HG03159 (cell line): ENCODE results near the gene PRKCB.
"Not testable (repeated sequence)": the region's sequence is repeated elsewhere in the genome, so short reads cannot be mapped to it uniquely, and the experiment has no call there.

Experiments used
- ATAC-seq: cut with Tn5 transposase; IDR thresholded peaks from one replicate; pipeline ENCODE4 v1.9.1; 2021; ENCODE audit warnings: mild to moderate bottlenecking, moderate library complexity; ENCODE audit not compliant: unreplicated experiment

Gene PRKCB

DNA sequence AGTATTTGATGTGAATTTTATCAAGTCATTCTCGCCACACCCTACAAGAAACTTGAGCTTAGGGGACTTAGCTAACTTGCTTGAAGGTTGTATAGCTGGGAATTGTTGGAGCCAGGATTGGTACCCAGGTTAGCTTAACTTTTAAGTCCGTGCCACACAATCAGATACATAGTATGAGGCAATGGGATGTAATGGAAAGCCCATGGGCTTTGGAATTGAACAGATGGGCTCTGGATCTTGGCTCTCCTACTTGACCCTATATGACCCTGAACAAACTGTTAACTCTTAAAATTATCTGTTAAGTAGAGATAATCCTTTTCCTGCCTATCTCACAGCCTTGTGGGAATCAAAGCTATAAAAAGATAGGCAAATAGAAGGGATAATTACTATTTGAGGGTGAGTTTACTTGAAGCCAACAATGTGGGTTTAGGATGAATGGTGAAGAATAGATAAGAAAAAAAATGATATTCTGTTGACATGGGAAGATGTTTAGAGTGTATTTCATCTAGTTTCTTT, 368.4 kb downstream of the PRKCB start:
- ATAC-seq = no peak

DNA sequence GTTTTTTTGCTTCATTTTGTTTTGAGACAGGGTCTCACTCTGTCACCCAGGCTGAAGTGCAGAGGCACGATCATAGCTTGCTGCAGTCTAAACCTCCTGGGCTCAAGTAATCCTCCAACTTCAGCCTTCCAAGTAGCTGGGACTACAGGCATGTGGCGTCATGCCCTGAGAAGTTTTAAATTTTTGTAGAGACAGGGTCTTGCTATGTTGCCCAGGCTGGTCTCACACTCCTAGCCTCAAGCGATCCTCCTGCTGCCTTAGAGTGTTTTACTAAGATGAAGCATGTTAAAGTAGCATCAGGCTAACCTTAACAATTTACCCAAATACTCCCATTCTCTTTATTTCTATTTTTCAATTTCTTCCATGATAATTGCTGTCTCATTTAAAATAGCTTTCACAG, 371.1 kb downstream of the PRKCB start:
- no peak for ATAC-seq

DNA sequence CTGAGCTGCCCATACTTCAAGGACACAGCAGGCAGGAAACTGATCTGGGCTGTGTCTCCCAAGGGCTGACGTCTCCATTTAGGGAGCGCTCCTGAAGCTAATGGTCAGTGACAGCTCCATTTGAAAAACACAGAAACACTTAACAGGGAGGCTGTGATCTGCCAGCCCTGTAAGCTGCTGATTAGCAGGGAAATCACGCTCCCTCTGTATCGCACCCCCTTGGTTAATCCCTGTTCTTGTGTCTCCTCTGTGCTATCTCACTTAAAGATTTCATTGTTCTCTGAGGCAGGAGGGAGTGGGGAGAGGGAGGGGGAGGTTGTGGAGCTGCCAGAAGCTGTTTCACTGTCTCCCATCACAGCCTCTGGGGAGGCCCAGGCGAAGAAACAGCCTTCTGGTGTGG, 372.9 kb downstream of the PRKCB start:
- no peak for ATAC-seq

DNA sequence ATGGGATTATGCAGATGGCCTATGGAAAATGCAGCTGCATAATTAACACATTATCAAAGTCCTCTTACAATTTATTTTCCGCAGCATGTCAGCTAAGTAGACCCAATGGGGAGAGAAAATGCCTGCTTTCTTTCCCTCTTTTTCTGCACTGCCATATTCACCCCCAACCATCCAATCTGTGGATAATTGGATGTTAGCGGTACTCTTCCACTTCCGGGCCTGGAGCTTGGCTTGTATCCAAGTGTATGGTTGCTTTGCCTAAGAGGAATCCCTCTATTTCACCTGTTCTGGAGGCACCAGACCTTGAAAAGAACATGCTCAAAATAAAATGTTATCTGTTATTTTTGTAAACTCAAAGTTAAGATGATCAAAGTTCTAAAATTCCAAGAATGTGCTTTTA, 379.2 kb downstream of the PRKCB start:
- no peak for ATAC-seq

DNA sequence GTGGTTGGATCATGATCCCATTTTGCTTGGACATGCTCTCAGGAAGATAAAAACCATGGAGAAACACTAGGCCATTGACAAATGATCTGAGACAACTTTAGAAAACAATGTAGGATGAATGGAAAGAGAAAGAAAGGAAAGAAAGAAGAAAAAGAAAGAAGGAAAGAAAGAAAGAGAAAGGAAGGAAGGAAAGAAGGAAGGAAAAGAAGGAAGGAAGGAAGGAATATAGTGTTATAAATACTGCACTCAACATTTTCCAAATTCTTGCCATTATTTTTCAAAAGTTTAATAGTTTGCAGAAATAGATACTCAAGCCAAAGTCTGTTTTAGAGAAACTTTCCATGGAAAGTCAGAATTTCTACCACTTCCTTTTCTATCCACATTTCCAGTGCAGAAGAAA, 381.2 kb downstream of the PRKCB start:
- no peak for ATAC-seq

DNA sequence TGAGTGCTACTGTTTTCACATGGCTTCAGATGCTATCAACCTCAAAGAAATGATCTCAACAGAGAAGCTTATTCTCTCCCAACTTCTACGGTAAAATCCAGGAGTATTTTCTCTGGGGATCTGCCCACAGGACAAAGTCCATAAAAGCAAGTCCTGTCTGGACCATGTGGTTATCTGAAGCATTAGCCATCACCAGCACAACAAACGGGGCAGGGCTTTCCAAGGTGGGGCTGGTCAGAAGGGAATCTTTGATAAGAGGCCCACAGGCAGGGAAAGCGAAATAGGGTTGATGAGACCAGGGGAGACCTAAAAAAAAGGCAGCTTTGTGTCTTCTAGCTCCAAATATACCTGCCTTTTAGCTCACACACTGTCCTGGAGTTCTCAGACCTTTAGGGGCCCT, 381.7 kb downstream of the PRKCB start:
- no peak for ATAC-seq

DNA sequence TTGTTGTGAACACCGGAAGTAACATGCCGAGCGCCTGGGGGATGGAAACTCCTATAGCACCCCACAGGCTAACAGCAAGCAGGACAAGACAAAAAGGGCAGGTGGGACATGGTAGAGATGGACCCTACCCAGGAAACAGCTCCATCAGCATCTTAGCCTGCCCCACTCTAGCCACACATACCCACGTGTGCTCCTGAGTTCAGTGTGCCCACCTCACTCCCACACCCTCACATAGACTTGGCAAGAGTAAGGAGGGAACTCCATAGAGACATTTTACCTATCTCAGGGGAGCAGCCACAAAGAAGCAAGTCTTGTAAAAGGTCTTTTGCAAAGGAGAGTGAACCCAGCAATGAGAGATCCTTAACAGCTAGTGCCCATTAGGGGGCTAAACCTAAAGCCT, 382.5 kb downstream of the PRKCB start:
- ATAC-seq = no peak

DNA sequence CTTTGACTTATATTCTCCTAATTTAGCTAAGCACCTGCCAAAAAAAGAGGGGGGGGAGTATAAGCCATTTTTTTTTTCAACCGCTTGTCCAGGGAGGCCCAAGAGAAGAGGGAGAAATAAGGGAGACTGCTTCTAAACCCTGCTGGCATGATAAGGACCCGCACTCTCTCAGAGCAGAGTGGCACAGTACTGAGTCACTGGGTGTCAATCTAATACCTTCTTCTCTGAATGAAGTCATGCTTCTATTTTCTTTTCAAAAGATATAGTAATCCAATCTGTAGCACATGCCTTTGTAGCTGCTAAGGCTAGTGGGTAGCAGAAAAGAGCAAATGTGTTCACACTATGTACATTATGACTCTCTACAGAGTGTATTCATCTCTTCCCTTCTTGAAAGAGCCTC, 385.4 kb downstream of the PRKCB start:
- ATAC-seq = no peak

DNA sequence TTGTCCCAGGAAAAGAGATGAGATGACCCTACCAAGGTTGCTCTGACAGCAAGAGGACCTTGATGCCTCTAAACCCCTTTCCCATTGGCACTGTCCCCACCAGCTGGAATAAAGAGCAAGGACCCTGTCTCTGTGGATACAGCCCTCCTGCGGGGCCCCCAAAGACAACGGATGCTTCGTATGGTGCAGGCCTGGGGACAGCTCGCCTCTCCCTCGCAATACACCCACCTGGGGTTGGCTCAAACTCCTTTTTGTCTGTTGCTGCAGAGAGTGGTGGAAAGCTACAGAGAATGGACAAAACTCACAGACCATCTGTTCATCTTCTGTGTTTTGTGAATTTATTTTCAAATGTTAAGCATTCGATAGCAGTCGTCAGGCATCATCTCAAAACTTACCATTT, 392.7 kb downstream of the PRKCB start:
- ATAC-seq = no peak

DNA sequence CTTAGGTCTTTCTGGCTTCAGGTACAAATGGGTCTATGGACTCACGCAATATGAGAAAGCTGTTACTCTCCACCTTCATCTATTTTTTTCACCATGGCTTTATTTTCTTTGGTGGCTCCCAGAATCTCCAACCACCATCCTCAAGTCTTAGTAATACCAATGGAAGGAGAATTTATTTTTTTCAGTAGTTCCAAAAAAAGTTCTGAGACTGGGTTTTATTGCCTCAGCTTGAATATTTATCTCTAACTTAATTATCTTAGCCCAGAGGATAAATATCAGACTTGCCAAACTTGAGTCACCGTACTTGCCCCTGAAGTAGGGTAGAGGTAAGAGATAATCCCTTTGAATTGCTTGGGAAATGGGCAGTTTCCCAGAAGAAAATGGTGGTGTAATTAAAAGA, 397.2 kb downstream of the PRKCB start:
- ATAC-seq = no peak

DNA sequence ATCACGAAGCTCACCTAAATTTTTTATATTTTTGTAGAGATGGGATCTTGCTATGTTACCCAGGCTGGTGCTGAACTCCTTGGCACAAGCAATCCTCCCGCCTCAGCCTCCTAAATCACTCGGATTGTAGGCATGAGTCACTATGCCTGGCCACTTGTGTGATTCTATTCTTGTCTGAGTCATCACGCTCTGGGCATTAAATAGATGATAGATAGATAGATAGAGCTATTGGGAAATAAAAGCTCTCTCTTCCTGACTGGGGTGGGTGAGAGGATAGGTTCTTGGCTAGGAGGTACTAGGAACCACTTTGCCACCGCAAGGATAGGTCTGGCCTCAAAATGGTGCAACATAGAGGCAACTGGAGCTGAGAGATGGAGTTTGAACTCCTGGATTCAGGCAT, 399.0 kb downstream of the PRKCB start:
- ATAC-seq = no peak

DNA sequence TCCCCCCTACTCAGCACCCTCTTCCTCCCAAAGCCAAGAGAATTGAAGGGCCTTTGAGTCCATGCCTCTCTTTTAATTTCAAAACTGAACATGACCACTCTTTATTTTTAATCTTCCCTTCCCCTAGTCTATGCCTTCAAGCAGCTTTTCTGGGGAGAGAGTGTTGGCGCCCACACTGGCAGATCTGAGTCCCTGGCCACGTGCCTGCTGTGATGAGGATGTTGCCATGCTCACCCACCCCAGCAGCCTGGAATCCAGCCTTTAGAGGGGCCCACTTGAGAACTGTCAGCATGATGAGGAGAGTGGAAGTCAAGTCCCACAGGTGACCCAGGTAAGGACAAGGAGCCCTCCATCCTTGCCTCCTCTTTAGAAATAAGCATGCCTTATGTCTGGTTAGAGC, 400.0 kb downstream of the PRKCB start:
- ATAC-seq = no peak

DNA sequence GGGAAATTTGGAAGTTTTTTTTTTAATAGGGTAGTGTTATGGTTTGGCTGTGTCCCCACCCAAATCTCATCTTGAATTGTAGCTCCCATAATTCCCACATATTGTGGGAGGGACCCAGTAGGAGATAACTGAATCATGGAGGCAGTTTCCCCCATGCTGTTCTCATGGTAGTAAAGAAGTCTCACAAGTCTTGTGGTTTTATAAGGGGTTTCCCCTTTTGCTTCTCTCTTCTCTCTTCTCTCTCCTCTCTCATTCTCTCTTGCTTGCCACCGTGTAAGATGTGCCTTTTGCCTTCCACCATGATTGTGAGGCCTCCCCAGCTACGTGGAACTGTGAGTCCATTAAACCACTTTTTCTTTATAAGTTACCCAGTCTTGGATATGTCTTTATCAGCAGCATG, 403.1 kb downstream of the PRKCB start:
- ATAC-seq = not testable (repeated sequence)

DNA sequence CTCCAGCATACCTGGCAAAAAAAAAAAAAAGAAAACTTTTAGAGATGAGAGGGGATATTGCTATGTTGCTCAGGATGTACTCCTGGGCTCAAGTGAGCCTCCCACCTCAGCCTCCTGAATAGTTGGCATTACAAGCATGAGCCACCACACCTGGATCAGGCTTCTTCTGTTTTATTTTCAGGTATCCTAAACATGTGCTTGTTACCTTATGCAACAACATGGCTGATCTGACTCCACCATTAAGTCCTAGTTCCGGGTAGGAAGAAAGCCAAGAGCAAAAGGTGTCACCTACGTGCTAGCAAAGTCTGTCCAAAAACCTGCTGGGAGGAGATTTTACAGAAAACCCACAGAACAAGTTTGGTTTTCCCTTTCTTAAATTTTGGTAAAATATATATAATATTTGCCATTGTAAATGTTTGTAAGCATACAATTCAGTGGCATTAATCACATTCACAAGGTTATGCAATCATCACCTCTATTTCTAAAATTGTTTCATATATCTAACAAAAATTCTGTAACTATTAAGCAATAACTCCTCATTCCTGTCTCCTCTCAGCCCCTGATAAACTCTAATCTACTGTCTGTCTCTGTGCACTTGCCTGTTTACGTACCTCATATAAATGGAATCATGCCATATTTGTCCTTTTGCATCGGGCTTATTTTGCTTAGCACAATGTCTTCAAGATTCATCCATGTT, 411.3 kb downstream of the PRKCB start:
- no peak for ATAC-seq

DNA sequence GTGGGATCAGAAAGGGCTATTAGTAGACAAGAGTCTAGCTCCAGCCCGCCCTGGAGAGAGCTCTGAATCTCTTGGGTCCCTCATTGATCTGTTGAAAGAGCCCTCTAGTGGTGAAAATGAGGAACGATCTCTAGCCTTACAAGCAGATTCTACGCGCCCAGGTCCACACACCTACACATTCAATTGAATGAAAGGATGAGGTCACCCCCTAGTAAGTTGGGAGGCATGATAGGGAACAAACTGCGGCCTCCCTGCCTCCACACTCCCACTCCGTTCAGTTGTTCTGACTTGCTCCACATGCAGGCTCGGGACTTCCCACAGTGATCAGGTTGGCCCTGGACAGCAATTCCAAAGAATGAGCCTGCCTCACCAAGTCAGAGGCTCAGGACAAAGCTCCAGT, 417.4 kb downstream of the PRKCB start:
- no peak for ATAC-seq

DNA sequence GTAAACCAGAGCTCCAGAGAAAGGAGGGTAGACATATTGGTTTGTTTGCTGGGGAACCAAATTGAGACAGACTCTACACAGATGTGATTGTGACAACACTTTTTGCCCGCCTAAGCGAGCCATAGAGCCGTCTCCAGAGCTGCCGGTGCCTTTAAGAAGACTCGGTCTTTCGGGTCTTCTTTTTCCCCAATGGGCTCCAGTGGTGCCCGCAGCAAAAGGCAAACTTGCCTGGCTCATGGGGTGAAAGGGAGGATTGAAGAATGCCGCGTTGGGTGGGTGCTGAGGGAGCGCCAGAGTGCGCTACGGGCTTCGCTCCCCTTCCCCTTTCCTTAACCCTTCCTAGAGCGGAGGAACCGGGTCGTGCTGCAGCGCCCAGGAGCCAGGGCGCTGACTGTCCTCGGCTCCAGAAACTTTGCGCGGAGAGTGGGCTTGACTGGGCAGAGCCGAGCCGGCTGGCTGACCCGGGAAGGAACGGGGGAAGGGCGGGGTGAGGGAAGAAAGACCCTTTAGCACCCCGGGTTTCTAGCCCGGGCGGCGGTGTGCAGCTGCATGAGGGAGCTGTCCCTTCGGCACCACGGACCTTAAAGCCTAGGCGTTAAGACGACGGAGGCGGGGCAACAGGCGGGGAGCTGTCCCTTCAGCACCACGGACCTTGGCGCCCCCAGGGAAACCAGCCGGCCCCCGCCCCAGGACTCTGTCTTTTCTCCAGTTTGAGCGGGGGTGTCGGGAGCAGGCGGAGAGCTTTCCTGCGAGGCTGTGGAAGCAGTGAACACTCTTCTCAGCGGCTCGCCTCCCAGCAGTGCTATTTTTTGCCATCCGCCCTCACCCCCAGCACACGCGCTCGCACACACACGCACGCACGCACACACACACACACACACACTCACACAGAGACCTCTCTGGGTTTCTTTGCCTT, 419.9 kb downstream of the PRKCB start, which contains the start of gene CACNG3:
Gene CACNG3 (plus strand): TSS at position 880 of the 916 bp plus-strand sequence. CDS start 420 bp downstream, outside the sequence.
- no peak for ATAC-seq

DNA sequence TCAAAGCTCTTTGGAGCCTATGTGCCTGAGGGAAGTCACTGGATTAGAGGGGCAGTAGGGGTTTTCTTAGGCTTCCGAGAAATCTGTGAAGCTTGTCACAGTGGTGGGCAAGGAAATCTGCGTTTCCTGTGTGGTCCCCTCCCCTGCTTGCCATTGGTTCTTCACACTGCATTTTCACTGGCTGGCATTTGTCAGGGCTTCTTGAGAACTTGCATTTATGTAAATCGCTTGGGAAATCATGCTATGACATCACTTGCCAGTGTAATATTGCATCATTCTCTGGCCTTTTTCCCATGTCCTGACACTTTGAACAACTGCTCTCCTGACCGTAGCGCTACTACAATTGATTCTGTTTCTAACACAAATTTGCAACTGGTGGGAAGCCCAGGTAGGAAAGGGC, 422.2 kb downstream of the PRKCB start:
- ATAC-seq = no peak

DNA sequence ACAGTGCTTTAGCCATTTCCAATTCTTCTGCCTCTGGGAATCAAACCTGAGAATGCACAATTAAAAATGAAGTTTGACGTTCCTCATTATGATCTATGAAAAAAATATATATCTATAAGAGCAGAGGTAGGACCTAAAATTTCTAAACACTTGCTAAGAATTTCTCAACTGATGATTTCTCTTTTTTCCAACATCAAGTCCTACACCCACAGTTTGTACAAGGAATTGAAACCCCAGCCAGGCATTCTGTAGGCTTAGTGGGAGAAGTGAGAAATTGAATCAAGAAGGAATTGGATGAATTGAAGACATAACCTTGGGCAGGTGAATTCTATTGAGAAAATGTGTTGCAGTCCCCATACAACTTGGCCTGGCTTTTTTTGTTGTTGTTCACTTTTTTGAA, 423.0 kb downstream of the PRKCB start:
- no peak for ATAC-seq

DNA sequence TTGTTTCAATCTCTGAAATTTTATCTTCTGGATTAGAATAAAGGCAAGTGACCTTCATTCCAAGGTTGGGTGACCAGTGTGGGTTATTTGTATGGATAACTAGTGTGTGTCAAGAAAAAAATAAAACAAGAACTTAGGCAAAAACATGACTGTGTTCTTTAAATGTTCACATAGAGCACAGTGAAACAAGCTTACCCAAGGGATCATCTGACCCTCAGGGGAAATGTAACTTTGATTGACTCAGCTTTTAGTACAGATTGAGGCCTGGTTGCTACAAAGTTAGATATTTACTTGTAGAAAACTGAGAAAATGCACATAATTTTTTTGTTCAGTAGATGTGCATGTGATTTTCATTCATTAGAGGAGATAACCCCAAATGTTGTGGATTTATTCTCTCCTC, 427.0 kb downstream of the PRKCB start:
- ATAC-seq = no peak
